ENCODE data around the gene SPEM3.
A peak's percentile ranks its signal among the peaks of the same experiment; 100 is the strongest.
"Not testable (repeated sequence)": the region's sequence is repeated elsewhere in the genome, so short reads cannot be mapped to it uniquely, and the experiment has no call there.

SPEM3 gene

DNA sequence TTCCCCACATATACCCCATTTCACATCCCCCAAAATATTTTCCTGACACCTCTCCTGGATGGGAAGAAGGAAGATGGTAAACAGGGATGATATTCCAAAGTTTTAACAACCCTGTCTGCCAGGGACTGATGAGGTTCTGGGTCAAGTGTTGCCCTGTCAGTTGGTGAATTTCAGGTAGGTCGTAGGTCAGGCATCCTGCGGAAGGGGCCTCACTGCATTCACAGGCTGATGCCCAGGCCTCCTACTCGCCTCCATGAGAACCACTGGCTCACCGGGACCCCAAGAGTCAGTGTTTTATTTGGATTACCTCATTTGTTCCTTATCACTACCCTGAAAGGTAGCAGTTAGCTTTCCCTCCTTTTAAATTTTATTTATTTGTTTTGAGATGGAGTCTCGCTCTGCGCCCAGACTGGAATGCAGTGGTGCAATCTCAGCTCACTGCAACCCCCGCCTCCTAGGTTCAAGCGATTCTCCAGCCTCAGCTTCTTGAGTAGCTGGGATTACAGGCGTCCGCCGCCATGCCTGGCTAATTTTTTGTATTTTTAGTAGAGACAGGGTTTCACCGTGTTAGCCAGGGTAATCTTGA, 40.2 kb downstream of the SPEM3 start:
- DNase-seq (ENCODE audit: low read depth in 2 of 3, low spot score in 1 of 3) = no peak

- not testable (repeated sequence) for DNase-seq (ENCODE audit: low read depth in 2 of 3, low spot score in 1 of 3)
Measured at GRCh38 chr17:7469843-7470242, 41.2 kb downstream of the SPEM3 start.

GRCh38 chr17:7470457-7470973, 41.9 kb downstream of the SPEM3 start:
- DNase-seq (ENCODE audit: low read depth in 2 of 3, low spot score in 1 of 3) = not testable (repeated sequence)

- DNase-seq (ENCODE audit: low read depth in 2 of 3, low spot score in 1 of 3) = no peak
Measured at GRCh38 chr17:7471729-7472128, 43.1 kb downstream of the SPEM3 start.

DNA sequence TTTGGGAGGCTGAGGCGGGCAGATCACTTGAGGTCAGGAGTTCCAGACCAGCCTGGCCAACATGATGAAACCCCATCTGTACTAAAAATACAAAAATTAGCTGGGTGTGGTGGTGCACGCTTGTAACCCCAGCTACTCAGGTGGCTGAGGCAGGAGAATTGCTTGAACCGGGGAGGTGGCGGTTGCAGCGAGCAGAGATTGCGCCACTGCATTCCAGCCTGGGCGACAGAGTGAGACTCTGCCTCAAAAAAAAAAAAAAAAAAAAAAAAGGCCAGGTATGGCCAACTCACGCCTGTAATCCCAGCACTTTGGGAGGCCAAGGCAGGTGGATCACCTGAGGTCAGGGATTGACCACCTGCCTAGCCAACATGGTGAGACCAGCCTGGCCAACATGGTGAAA, 46.1 kb downstream of the SPEM3 start:
- DNase-seq (ENCODE audit: low read depth in 2 of 3, low spot score in 1 of 3) = not testable (repeated sequence)

DNA sequence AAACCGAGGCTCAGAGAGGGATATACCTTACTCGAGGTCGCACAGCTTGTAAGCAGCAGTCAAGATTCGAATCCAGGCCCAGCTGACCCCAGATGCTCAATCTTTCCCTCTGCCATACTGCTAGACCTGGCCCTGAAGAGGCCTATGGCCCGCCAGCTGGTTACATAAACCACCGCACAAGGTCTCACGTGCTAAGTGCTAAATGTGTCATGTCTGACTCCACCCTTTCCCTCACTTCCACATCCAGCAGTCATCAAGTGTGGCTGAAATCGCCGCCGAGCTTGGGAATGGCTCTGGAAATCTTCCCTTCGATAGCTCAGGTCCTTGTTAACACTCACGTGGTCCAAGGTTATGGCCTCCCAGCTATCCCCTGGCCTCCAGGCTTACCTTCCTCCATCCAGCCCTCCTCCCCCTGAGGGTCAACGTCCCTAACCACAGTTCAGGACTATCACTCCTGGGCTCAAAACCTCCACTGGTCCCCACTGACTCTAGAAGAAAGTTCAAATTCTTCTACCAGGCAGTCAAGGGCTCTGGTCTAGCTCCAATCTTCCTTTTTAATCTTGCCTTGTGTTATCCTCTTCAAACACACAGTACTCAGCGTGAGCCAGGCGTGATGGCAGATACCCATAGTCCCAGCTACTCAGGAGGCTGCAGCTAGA, 47.2 kb downstream of the SPEM3 start:
- DNase-seq (ENCODE audit: low read depth in 2 of 3, low spot score in 1 of 3) = no peak

GRCh38 chr17:7476494-7476893, 47.8 kb downstream of the SPEM3 start:
- no peak for DNase-seq (ENCODE audit: low read depth in 2 of 3, low spot score in 1 of 3)

GRCh38 chr17:7476951-7477350, 48.3 kb downstream of the SPEM3 start:
- DNase-seq (ENCODE audit: low read depth in 2 of 3, low spot score in 1 of 3) = no peak

- DNase-seq (ENCODE audit: low read depth in 2 of 3, low spot score in 1 of 3) = no peak
Measured at GRCh38 chr17:7477392-7478275, 49.0 kb downstream of the SPEM3 start.

GRCh38 chr17:7478276-7479212, 49.9 kb downstream of the SPEM3 start:
- DNase-seq (ENCODE audit: low read depth in 2 of 3, low spot score in 1 of 3) = peak in 1 of 3 donors; percentile 43

GRCh38 chr17:7479213-7480088, 50.8 kb downstream of the SPEM3 start, which contains the start of gene ZBTB4:
Gene ZBTB4, minus strand, starts transcription at chr17:7479631. Its CDS starts 12,830 bp downstream, at chr17:7466801.
- no peak for DNase-seq (ENCODE audit: low read depth in 2 of 3, low spot score in 1 of 3)

- no peak for DNase-seq (ENCODE audit: low read depth in 2 of 3, low spot score in 1 of 3)
Measured at GRCh38 chr17:7480089-7480384, 51.4 kb downstream of the SPEM3 start.

GRCh38 chr17:7481275-7481674, 52.6 kb downstream of the SPEM3 start, which contains the start of gene SLC35G6:
Gene SLC35G6, plus strand, starts transcription at chr17:7481446. Its CDS starts 71 bp downstream, at chr17:7481517.
- DNase-seq (ENCODE audit: low read depth in 2 of 3, low spot score in 1 of 3) = not testable (repeated sequence)

DNA sequence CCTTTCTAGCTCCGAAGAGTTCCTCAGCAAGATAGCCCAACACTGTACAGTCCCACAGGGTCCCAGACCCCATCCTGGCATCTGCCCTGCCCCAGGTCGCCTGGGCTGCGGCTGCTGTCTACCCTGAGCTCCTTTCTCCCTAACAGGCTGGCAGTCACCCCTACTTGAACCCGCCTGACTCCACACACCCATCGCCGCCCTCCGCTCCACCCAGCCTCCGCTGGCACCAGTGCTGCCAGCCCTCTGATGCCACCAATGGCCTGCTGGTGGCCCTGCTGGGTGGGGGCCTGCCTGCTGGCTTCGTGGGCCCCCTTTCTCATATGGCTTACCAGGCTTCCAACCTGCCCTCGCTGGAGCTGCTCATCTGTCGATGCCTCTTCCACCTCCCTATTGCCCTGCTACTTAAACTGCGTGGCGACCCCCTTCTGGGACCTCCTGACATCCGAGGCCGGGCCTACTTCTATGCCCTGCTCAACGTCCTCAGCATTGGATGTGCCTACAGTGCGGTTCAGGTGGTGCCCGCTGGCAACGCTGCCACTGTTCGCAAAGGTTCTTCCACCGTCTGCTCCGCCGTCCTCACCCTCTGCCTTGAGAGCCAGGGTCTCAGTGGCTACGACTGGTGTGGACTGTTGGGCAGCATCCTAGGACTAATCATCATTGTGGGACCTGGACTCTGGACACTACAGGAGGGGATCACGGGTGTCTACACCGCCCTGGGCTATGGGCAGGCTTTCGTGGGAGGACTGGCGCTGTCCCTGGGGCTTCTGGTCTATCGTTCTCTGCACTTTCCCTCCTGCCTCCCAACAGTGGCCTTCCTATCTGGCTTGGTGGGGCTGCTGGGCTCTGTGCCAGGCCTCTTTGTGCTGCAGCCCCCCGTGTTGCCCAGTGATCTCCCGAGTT, 53.4 kb downstream of the SPEM3 start:
- DNase-seq (ENCODE audit: low read depth in 2 of 3, low spot score in 1 of 3) = not testable (repeated sequence)
